ENCODE results near the gene SRGAP1.

Gene SRGAP1

GRCh38 chr12:63906876-63907275 is 62.4 kb downstream of the SRGAP1 start:
- no peak for DNase-seq (ENCODE audit: low read depth in 2 of 2)

- no peak for DNase-seq (ENCODE audit: low read depth in 2 of 2)
These were observed 63.1 kb downstream of the SRGAP1 start for GRCh38 chr12:63907561-63907960.

GRCh38 chr12:63909746-63910145 is 65.2 kb downstream of the SRGAP1 start:
- no peak for DNase-seq (ENCODE audit: low read depth in 2 of 2)

GRCh38 chr12:63911341-63911740 is 66.8 kb downstream of the SRGAP1 start:
- DNase-seq (ENCODE audit: low read depth in 2 of 2), result no peak

- DNase-seq (ENCODE audit: low read depth in 2 of 2), result no peak
These were observed 68.2 kb downstream of the SRGAP1 start for GRCh38 chr12:63912651-63913050.

- DNase-seq (ENCODE audit: low read depth in 2 of 2), result no peak
These were observed 69.4 kb downstream of the SRGAP1 start for GRCh38 chr12:63913929-63914328.

GRCh38 chr12:63915105-63915800 is 70.8 kb downstream of the SRGAP1 start:
- DNase-seq (ENCODE audit: low read depth in 2 of 2), result no peak

GRCh38 chr12:63916561-63917476 is 72.3 kb downstream of the SRGAP1 start:
- no peak for DNase-seq (ENCODE audit: low read depth in 2 of 2)

GRCh38 chr12:63917477-63917862 is 73.0 kb downstream of the SRGAP1 start:
- no peak for DNase-seq (ENCODE audit: low read depth in 2 of 2)

GRCh38 chr12:63917864-63918799 is 73.6 kb downstream of the SRGAP1 start:
- DNase-seq (ENCODE audit: low read depth in 2 of 2), result no peak

GRCh38 chr12:63918800-63919300 is 74.3 kb downstream of the SRGAP1 start:
- DNase-seq (ENCODE audit: low read depth in 2 of 2), result no peak

GRCh38 chr12:63919756-63920155 is 75.3 kb downstream of the SRGAP1 start:
- no peak for DNase-seq (ENCODE audit: low read depth in 2 of 2)

GRCh38 chr12:63921157-63921556 is 76.7 kb downstream of the SRGAP1 start:
- no peak for DNase-seq (ENCODE audit: low read depth in 2 of 2)

GRCh38 chr12:63922474-63922873 is 78.0 kb downstream of the SRGAP1 start:
- no peak for DNase-seq (ENCODE audit: low read depth in 2 of 2)

GRCh38 chr12:63924781-63925180 is 80.3 kb downstream of the SRGAP1 start:
- no peak for DNase-seq (ENCODE audit: low read depth in 2 of 2)

- DNase-seq (ENCODE audit: low read depth in 2 of 2), result no peak
These were observed 83.0 kb downstream of the SRGAP1 start for GRCh38 chr12:63927511-63927910.

GRCh38 chr12:63928305-63928704 is 83.8 kb downstream of the SRGAP1 start:
- peak in 1 of 2 donors; percentile 7 for DNase-seq (ENCODE audit: low read depth in 2 of 2)

- no peak for DNase-seq (ENCODE audit: low read depth in 2 of 2)
These were observed 84.9 kb downstream of the SRGAP1 start for GRCh38 chr12:63929426-63929825.

- no peak for DNase-seq (ENCODE audit: low read depth in 2 of 2)
These were observed 86.5 kb downstream of the SRGAP1 start for GRCh38 chr12:63930971-63931370.

GRCh38 chr12:63931703-63932102 is 87.2 kb downstream of the SRGAP1 start:
- no peak for DNase-seq (ENCODE audit: low read depth in 2 of 2)

GRCh38 chr12:63934936-63935335 is 90.4 kb downstream of the SRGAP1 start:
- no peak for DNase-seq (ENCODE audit: low read depth in 2 of 2)

- no peak for DNase-seq (ENCODE audit: low read depth in 2 of 2)
These were observed 90.9 kb downstream of the SRGAP1 start for GRCh38 chr12:63935361-63935760.

All from stimulated activated CD8-positive, alpha-beta memory T cell treated with anti-CD3 and anti-CD28 coated beads, Interleukin-15, amount 100 ng/mL, for 48 hours (primary cell).